ENCODE measurements around the gene FREY1. TPM values are rescaled to one million over a fixed set of nuclear protein-coding genes. Genes with fewer than 3 reads are reported as not detected.

The FREY1 gene
- total RNA-seq, 3 donors from 2014 or later, result 0.81 to 2.2 (median 1.5) TPM

DNA sequence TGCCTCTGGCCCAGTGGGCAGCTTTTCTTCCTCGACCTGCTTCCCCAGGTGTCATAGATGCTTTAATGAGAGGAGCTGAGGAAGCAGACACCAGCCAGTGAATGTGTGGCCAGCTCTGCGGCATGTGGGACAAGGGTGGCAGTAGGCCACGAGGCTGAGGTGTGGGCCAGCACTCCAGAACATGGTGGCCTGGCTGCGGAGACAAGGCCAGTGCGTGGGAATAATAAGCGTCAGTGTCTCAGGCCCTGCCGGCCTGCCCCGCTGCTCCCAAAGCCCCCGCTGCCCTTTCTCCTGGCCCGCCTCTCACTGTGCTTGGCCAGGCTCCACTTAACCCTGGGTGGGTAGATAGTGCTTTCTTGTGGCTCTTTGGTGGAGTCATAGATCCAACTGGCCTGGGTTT is 19.5 kb downstream of the FREY1 start:
- intact Hi-C loops (cut with DNase I, micrococcal nuclease), result no loop called here
- no peak for ATAC-seq

DNA sequence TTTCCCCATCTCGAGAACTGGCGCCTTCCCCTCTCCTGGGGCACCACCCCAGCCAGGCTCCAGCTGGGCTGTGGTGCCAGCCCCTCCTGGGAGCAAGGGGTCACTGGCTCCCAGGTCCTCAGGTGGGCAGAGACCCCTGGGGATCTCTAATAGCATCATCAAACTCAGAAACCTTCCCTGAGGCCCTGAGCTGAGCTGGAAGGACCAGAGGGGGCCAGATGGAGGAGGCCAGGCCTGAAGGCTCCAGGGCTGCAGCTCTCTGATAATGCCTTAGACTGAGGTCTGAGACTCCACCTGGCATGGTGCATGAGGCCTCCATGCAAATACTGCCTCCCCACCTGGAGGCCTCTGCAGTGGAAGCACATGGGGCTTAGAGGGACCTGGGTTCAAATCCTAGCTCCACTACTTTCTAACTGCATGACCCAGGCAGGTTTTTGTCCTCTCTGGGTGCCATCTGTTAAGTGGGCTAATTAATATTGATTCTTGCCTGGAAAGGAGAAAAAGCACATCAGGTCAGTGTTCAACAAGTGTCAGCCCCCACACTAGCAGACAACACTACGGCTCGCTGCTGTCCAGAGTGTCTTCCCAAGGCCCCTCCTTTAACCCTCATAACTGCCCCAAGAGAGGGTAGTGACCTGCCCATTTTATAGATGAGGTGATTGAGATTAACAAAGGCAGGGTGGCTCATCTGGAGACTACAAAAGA is 20.1 kb downstream of the FREY1 start:
- Histone ChIP-seq H3K9me3 (no peaks in the 10 kb centered on the region), H3K4me1 (ENCODE audit: low read depth) (peaks cover 5% of the 10 kb centered on the region), H3K4me3 (no peak overlapping the region), H3K36me3 (ENCODE audit: low read depth) (no peaks in the 10 kb centered on the region)
- TF ChIP-seq, protein P1, sequence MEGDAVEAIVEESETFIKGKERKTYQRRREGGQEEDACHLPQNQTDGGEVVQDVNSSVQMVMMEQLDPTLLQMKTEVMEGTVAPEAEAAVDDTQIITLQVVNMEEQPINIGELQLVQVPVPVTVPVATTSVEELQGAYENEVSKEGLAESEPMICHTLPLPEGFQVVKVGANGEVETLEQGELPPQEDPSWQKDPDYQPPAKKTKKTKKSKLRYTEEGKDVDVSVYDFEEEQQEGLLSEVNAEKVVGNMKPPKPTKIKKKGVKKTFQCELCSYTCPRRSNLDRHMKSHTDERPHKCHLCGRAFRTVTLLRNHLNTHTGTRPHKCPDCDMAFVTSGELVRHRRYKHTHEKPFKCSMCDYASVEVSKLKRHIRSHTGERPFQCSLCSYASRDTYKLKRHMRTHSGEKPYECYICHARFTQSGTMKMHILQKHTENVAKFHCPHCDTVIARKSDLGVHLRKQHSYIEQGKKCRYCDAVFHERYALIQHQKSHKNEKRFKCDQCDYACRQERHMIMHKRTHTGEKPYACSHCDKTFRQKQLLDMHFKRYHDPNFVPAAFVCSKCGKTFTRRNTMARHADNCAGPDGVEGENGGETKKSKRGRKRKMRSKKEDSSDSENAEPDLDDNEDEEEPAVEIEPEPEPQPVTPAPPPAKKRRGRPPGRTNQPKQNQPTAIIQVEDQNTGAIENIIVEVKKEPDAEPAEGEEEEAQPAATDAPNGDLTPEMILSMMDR (IDR thresholded peaks at IDR 0.05), result no peak
- DNase-seq (no peak), ATAC-seq (no peak)
- intact Hi-C loops (cut with DNase I, micrococcal nuclease), result no loop called here

More for the DNA sequence above, 19.5 kb downstream of the FREY1 start:
- TF ChIP-seq, protein P1 (IDR thresholded peaks at IDR 0.05), result no peak
- Histone ChIP-seq H3K4me3 (no peak overlapping the region), H3K4me1 (ENCODE audit: low read depth) (peaks cover 5% of the 10 kb centered on the region), H3K9me3 (no peaks in the 10 kb centered on the region), H3K36me3 (ENCODE audit: low read depth) (no peaks in the 10 kb centered on the region)
- DNase-seq, result no peak

DNA sequence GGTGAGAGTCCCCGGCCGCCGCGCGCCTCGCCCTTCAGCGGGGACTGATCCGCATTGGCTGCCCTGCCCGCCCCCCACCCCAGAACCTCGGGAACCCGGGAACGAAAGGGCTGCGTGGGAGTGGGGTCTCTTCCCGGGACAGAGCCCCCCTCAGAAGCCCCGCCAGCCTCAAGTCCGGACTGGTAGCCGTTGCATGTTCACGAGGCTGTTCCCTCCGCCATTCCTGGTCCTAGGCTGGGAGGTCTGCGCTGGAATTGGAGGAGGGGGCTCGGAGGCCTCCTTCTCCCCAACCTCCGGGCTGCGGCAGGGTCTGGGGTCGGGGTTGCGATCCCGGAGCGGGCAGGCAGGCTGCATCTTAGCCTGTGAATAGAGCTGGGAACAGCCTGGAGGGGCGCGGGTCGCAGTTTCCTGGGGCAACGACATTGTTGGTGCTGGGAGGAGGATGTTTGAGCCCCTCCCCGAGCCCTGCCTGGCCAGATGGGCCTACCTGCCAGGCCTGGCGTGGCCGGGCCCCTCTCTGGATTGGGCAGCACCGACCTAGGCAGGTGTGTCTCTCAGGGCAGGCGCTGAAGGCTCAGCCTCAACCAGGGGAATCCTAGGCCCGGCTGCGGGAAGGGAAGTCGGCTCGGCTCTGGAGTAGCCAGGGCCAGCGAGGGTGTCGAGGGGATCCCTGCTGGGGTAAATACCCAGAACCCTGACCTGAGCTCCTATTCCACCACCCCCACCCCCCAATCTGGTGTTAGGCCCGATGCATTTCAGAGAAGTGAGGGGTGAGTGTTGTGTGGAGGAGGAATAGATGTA is 20.9 kb downstream of the FREY1 start:
- no peaks in the 10 kb centered on the region for H3K36me3 ChIP-seq (ENCODE audit: low read depth)
- ATAC-seq (peak; percentile 3), DNase-seq (peak in 1 of 3 donors; percentile 35)
- H3K4me1 ChIP-seq (ENCODE audit: low read depth), result peaks cover 5% of the 10 kb centered on the region
- no peaks in the 10 kb centered on the region for H3K9me3 ChIP-seq
- H3K4me3 ChIP-seq, result no peak overlapping the region
- intact Hi-C loops (cut with DNase I, micrococcal nuclease), result no loop called here
- TF ChIP-seq, protein P1 (IDR thresholded peaks at IDR 0.05), result no peak

DNA sequence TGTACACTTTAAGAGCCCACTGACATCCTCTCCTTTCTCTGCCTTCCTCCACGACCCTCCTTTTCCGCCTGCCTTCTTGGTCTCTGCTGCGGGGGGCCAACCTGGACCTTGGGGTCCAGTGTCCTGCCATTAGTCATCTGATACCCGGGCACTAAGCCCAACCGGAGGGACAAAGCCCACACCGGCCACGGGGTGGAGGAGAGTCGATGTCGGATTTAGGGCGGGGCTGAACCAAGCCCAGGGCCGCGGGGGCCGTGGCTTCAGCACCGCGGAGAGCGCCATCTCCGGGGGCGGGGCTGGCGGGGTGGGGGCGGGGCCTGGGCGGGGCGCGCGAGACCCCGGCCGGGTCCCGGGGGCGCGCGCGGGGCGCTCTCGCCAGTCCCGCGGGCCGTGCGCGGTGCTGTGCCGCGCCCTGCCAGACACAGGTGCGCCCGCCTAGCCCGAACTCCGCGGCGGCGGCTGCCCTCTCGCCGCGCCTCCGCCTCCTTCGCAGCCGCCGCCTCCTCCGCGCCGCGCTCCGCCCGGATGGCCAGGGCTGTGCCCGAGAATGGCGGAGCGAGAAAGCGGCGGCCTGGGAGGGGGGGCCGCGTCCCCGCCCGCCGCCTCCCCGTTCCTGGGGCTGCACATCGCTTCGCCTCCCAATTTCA is 21.7 kb downstream of the FREY1 start, which contains the start of gene MAPK8IP1:
MAPK8IP1 (plus strand) TSS at position 378 of the 647 bp plus-strand sequence; CDS start at position 548, 170 bp downstream.
- H3K9me3 ChIP-seq, result no peaks in the 10 kb centered on the region
- ATAC-seq (peak; percentile 87), DNase-seq (peak; percentile 61 to 75 (median 64))
- H3K4me1 ChIP-seq (ENCODE audit: low read depth), result peaks cover 5% of the 10 kb centered on the region
- no peaks in the 10 kb centered on the region for H3K36me3 ChIP-seq (ENCODE audit: low read depth)
- intact Hi-C loops (cut with DNase I, micrococcal nuclease), result no loop called here
- TF ChIP-seq, protein P1 (IDR thresholded peaks at IDR 0.05), result no peak
- no peak within 1 kb of the TSS for H3K4me3 ChIP-seq

DNA sequence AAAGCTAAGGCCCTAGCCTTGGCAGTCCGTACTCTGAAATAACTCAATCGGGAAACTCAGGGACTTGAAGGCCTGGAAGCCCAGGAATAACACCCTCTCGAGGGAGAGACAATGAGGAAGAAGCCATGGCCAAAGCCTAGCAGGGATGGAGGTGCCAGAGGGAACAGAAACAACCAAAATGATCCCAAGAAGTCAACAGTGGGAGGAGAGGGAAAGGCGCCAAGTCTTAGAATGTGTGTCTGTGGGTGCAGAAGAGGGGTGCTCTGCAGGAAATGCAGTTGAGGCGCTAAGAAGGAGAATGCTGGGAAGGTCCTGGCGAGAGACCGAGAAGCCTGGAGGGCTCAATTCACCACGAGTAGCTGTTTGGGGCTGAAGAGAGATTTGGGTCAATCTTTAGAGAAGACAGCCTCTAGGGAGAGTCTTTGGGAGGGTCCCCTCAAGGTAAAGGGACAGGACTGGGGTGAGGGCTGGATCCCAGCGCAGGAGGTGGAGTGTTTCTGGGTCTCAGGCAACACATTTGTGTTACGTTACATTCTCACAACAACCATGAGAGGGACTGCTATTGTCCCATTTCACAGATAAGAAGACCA is 22.4 kb downstream of the FREY1 start:
- Histone ChIP-seq H3K9me3 (no peaks in the 10 kb centered on the region), H3K36me3 (ENCODE audit: low read depth) (no peaks in the 10 kb centered on the region), H3K4me1 (ENCODE audit: low read depth) (peaks cover 5% of the 10 kb centered on the region), H3K4me3 (no peak overlapping the region)
- TF ChIP-seq, protein P1 (IDR thresholded peaks at IDR 0.05), result no peak
- intact Hi-C loops (cut with DNase I, micrococcal nuclease), result no loop called here
- ATAC-seq (no peak), DNase-seq (no peak)

All from mucosa of descending colon (tissue), 3 donors.